GM19025 (cell line): ENCODE measurements around the gene EGFL7.

Source experiments
- ATAC-seq: cut with Tn5 transposase; IDR thresholded peaks from one replicate; pipeline ENCODE4 v1.9.1; 2021; ENCODE audit warnings: mild to moderate bottlenecking, low read depth, moderate library complexity; ENCODE audit not compliant: unreplicated experiment

Gene EGFL7

GRCh38 chr9:136684799-136685198 is 22.1 kb downstream of the EGFL7 start:
- no peak for ATAC-seq

DNA sequence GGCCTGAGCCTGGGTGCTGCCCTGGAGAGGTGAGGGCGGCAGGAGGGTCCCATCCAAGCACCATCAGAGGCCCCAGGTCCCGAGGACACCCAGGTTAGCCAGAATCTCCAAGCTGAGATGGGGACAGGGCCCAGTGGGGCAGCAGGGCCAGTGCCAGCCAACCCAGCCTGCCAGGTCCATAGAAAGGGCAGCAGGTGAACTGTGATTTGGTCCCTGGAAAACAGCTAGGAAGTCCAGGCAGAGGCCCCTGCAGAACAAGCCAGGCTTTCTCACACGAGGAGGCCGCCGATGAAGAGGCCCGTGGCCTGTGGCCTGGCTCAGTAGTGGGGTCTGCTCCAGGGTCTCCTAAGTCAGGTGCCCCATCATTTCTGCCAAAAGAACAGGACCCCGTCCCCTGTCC is 22.5 kb downstream of the EGFL7 start:
- ATAC-seq: no peak

GRCh38 chr9:136685790-136686533 is 23.2 kb downstream of the EGFL7 start:
- ATAC-seq: no peak

DNA sequence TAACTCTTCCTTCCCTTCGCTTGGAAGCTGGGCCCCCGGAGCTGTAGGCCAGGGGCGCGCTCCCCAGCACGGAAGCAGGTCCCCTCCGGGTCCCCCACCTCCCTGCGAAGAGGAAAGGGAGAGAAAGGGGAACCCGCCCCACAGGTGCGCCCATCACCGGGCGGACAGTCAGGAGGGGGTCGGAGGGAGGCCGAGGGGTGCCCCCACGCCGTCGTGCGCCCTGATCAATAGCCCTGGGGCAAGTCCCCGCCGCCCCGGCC is 23.7 kb downstream of the EGFL7 start:
- no peak for ATAC-seq

GRCh38 chr9:136686794-136687711 is 24.3 kb downstream of the EGFL7 start, which contains the start of gene AGPAT2:
Gene AGPAT2 (minus strand): TSS chr9:136687457. CDS start chr9:136687357, 100 bp downstream.
- ATAC-seq: peak; percentile 72

DNA sequence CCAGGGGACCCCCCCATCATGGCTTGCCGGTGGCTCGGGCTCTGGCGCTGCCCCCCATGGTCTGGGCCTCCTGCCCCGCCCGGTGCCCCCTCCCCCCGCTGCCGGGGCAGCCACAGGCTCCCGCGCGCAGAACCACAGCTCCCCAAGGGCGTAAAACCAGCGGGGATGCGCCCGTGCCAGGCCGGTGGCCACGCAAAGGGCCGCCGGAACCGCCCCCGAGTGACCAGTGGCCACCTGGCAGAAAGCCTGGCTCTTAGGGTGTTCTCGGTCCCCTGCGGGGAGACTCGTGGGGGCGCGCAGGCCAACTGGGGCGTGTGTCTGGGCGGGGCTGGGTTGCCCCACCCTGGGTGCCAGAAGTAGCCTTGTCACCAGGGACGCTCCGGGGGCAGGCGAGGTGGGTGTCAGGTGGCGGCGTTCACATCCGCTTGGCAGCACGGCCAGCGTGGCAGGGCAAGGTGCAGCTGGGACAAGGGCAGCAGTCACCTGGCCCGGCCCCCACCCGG is 25.1 kb downstream of the EGFL7 start:
- ATAC-seq: no peak

DNA sequence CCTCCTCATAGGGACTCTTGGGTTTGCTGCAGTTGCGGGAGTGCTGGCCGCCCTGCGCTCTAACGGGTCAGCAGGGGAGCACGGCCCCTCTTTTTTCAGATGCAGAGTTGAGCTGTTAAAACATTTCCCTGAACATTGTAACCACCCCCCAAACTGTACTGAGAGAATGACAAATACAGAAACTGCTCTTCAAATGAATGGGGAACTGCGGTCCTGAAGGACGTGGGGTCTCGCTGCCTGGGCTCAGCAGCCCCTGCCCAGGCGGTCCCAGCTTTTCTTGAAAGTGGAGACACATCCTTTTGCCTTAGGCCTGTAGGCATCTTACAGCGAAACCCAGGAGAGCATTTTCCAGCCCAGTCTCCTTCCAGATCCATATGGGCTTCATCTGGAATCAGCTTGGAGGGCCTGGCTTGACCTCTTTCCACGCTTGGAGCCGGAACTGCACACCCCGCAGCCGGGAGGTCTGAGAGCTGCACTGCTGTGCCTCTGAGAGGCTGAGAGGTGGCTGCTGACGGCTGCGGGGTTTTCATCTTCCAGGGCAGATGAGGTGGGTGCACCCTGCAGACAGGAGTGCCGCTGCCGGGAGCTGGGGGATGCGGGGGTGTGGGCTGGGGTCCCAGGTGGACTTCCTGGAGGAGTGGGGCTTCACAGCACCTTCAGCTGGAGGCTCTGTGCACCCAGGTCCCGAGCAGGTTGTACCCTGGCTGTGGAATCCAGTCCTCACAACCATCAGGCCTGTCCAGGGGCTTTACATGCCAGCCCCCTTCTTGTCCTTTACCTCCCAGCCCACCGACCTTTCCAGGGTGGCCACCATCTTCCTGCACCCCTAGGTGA is 25.8 kb downstream of the EGFL7 start:
- no peak for ATAC-seq

GRCh38 chr9:136689108-136689460 is 26.4 kb downstream of the EGFL7 start:
- no peak for ATAC-seq

DNA sequence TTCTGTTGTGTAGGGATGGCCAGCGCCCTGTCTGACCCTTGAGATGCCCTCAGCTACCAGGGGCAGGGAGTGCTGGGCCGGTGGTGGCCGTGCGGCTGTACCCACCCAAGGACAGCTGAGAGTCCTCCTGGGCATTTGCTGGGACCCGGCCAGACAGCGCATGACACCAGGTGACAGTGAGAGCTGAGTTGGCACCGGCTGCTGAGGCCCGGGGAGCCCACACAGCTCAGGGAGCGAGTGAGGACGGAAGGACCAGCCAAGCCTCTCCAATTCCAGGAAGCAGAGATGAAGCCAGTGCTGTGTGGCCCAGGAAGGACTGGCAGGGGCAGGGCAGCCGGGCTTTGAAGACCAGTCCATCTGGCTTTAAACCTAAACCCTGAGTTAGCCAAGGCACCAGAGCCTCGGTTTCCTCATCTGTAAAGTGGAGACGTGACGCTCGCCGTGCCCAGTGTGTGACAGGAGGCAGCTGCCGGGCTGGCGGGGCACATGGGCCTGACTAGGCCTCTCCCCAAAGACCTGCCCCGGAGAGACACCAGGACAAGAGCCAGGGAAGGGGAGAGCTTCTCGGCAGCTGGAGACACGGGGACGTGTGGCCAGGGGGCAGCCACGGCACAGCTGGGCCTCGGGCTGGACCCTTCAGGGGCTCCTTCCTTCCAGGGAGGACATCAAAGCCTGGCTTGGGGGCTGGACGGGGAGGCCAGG is 27.5 kb downstream of the EGFL7 start:
- ATAC-seq: no peak

DNA sequence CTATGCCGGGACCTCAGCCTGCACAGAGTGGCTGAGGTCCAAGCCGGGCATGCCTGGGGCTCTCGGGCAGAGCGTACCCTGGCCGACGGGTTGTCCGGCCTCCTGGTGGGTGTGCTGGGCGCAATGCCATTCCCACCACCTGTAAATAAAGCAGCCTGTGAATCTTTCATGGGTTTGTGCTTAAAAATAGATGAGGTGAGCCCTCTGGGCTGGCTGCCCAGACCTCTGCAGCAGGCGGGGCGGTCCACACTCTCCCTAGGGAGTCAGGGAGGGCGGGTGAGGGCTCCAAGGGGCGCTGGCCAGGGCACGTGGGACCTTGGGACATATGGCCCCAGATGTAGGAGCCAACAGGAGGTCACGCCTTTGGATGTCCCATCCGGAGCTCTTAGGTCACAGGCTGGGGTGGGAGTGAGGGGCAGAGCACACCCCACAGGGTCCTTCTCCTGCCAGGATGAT is 28.1 kb downstream of the EGFL7 start:
- ATAC-seq: no peak

DNA sequence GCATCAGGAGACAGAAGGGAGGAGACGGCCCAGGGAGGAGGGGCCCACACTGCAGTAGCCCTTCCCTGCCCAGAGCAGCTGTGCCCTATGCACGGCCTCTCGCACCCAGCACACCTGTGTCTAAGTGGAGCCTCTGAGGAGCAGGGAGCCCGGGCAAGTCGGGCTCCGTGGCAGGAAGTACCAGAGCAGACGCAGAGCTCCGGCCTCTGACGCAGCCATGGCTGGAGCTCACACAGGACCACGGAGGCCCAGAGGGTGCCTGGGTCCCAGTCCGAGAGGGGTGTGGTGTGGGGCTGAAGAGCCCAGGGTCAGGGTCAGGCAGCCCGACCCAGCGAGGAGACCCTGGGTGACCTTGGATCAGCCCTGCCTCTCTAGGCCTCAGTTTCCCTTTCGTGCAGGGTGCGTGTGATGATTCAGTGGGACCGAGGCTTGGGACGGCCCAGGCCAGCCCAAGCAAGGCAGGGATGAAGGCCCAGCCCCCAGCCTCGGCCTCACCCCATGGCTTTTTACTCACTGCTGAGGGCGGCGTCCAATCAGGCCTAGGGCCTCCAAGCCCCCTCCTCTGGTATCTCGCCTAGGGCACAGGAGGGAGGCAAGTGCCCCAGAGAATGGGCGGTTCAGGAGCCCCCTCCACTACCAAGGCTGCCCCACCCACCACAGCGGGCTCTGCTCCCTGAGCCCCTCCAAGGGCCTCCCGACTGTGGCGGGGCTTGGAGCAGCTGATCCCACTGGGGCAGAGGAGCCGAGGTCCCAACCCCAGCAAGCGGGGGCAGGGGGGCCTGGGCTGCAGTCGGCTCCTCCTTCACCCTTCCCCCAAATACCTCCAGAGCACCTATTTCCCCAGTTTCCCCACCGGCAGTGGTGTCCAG is 28.8 kb downstream of the EGFL7 start:
- ATAC-seq: no peak

DNA sequence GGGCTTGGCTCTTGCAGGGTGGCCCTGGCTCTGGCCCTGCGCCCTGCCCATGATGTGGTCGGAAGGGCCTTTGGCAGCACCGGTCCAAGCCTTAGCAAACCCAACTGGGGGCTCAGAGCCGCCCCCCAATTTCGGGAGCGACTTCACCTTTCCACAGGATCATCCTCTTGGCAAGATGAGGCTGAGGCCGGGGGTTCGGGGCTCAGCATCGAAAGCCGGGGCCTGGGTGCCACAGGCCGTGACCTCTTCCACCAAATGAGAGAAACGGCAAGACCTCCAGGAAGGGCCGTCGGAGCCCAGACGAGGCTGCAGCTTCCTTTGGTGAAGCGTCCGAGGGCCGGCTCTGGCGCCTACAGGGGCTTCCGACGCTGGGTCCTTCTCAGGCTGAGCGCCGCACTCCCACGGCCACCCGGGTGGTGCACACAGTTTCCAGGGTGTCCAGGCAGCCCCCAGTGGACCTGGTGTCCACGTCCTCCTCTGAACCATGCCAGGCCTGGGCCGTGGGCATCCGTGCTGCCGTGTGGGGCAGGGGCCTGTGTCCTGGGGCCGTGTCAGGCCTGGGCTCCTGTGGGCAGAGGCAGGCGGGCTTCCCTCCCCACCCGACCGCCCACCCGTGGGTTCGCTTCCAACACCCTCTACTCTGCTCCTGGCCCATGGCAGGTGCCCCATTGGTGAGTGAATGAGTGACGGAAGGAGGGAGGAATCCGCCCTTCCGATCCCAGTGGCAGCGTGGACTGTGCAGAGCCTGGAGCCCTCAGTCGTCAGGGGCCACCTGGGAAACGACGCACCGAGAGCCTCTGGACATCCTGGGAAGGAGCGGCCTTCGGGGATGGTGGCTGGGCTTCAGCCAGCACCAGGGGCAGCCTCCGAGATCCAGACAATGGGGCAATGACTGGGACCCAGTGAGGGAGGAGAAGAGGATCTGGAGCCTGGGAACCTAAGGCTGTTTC is 29.7 kb downstream of the EGFL7 start:
- no peak for ATAC-seq

GRCh38 chr9:136693135-136693489 is 30.4 kb downstream of the EGFL7 start:
- ATAC-seq: no peak

DNA sequence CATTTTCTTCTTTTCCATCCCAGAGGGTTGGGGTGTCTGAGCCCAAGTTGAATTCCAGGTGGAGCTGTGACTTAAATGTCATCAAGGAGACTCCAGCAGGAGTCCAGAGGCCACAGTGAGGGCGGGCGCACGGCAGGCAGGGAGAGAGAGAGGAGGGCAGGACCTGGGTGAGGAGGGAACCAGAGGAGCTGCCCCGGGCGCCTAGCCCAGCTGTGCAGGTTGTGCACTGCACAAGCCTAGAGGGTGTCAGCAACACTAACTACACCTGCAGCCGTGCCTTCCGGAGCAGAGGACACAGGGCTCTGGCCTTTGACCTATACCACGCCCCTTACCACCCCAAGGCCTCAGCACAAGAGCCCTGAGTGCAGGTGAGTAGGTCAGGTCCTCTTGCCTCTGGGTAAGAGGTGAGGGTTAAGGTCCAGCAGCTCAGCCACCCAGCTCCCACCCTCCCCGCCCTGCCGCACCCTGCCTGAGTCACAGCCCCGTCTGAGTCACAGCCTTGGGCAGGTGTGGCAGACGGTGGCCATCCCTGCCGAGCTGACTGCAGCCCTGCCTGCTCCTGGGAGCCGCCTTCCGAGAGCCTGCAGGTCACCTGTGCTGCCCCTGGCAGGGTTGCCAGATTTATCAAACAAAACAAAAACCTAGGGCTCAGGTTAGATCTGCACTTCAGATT is 30.9 kb downstream of the EGFL7 start:
- no peak for ATAC-seq

DNA sequence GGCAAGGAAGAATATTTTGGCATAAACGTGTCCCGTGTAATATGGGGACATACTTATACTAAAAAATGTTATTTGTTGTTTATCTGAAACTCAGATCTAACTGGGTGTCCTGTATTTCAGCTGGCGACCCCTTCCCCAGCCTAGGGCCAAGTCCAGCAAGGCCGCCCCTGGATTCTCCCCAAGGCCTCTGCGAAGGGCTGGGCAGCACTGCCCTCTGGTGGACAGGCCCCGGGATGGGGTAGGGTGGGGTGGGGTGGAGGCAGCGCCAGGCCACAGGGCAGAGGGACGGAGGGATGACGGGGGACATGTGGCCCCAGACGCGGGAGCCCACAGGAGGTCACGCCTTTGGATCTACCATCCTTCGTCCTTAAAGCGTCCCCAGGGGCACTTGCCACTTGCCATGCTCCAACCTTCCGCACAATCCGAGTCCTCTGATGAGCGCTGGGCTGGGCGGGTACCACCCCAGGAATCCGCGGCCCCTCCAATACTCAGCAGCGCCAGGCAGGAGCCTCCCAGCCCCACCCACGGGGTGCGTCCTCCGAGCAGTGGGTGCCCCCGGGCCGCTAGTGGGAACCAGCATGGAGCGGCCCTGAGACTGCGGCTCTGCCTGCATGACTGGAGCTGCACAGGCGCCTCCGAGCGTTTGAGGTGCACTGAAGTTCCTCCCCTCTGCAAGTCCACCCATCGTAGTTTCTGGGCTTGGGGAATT is 31.6 kb downstream of the EGFL7 start:
- ATAC-seq: no peak

DNA sequence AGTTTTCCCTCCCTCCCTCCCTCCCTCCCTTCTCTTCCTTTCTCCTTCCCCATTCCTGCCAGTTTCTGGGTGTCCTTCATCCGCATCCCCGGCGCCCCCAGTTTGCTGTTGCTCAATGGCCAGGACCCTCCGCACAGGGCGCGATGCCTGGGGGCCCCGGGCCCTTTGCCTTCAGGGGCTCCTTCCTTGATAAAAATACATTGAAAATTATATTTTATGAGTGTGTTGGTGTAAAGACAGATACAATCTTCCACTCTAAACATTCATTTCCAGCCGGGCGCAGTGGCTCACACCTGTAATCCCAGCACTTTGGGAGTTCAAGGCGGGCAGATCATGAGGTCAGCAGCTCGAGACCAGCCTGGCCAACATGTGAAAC is 32.1 kb downstream of the EGFL7 start:
- ATAC-seq: no peak

- ATAC-seq: no peak
Observed at GRCh38 chr9:136695435-136695895, 32.7 kb downstream of the EGFL7 start.
